ENCODE measurements around the gene OR56A1.

DNA sequence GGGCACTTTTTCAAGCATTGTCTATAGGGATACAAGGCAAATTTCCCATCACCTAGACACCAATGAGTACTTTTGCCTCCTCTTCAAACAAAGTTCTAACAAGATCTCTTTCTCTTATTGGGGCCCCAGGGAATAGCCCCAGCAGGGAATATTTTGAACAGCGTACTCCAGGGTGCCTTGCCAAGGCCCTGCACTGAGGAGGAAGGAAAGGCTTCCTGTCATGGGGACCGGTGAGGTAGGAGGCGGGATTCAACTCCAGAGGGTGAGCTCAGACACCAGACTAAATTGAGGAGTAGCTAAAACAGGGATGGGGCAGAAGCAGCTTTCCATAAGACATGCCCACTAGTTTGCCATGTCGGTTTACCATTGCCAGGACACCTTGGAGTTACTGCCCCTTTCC lies 48.9 kb upstream of the OR56A1 start:
- TF ChIP-seq CTCF (conservative IDR thresholded peaks at IDR 0.05; ENCODE audit: low read depth, low read length) (no peak), EZH2 (IDR thresholded peaks at IDR 0.05; ENCODE audit: borderline replicate concordance, low read depth, low read length, poor library complexity, severe bottlenecking) (no peak)

Data from A673 (cell line).